GM12865 (cell line): Measurements from ENCODE around the gene HIPK4.

ENCODE experiments used
- DNase-seq: peaks from one replicate; pipeline ENCODE4 v3.0.0; 2010; ENCODE audit warnings: low read depth
- H3K4me3 ChIP-seq: 2 replicates; pipeline ENCODE4 v1.5.1; 2011; ENCODE audit warnings: mild to moderate bottlenecking, low read depth, low read length, control low read depth
- TF ChIP-seq, protein P1 (sequence below): IDR thresholded peaks from 2 replicates; pipeline ENCODE4 v1.5.1; 2011; ENCODE audit warnings: low read length, control low read depth, low read depth, inconsistent platforms; ENCODE audit not compliant: insufficient read depth; ENCODE audit errors: missing control alignments

Gene HIPK4

DNA sequence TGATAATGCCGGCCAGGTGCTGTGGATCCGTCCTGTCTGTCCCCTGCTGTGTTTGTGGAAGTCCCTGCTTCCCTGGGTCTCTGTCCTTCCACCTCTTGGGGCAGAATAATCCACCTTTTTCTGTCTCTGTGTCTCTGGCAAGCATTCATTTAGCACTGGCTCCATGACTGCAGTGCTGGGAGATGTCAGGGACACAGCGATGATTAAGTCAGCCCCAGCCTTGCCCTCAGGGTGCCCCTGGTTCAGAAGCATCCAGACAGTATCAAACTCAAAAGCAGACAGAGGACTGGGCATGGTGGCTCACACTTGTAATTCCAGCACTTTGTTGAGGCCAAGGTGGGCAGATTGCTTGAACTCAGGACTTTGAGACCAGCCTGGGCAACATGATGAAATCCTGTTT, 1.5 kb downstream of the HIPK4 start:
- no peak overlapping the region for H3K4me3 ChIP-seq
- no peak for DNase-seq
- TF ChIP-seq, protein P1, sequence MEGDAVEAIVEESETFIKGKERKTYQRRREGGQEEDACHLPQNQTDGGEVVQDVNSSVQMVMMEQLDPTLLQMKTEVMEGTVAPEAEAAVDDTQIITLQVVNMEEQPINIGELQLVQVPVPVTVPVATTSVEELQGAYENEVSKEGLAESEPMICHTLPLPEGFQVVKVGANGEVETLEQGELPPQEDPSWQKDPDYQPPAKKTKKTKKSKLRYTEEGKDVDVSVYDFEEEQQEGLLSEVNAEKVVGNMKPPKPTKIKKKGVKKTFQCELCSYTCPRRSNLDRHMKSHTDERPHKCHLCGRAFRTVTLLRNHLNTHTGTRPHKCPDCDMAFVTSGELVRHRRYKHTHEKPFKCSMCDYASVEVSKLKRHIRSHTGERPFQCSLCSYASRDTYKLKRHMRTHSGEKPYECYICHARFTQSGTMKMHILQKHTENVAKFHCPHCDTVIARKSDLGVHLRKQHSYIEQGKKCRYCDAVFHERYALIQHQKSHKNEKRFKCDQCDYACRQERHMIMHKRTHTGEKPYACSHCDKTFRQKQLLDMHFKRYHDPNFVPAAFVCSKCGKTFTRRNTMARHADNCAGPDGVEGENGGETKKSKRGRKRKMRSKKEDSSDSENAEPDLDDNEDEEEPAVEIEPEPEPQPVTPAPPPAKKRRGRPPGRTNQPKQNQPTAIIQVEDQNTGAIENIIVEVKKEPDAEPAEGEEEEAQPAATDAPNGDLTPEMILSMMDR, result no peak

DNA sequence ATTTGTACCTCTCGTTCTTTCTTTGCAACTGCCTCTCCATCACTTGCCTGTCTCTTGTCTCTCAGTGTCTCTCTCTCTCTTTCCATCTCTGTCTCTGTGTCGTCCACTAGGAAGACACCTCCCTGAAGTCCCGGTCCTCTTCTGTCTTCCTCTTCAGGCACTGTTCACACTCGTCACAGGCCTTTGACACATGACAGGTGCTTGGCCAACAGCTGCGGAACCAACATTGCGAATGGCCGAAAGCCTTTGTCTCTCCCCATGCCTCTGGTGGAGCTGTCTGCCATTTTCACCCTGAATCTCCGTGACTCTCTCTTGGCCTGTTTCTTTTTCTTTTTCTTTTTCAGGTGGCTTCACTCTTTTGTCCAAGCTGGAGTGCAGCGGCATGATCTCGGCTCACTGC, 2.8 kb downstream of the HIPK4 start:
- H3K4me3 ChIP-seq, result no peak overlapping the region
- TF ChIP-seq, protein P1, result no peak
- no peak for DNase-seq

DNA sequence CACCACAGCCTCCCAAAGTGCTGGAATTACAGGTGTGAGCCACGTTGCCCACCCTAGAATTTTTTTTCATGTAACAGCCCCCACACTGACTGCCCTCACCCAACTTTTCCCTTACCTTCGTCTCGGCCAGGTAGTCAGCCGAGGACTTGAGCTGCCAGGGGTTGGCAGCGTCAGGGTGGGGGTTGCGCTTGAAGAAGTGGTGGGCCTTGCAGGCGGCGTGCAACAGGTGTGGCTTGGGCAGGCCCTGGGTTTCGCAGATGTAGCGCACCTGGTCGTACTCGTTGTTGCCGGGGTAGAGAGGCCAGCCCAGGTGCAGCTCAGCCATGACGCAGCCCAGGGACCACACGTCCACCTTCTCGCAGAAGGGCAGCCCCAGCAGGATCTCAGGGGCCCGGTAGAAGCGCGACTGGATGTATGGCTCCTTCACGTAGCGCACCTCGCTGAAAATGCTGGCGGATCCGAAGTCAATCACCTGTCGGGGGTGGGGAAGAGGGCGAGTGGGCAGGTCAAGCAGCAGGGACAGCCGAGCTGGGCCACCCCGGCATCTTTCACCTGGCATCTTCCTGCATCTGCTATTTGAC, 6.2 kb downstream of the HIPK4 start:
- no peak for DNase-seq
- TF ChIP-seq, protein P1, result no peak
- no peak overlapping the region for H3K4me3 ChIP-seq

DNA sequence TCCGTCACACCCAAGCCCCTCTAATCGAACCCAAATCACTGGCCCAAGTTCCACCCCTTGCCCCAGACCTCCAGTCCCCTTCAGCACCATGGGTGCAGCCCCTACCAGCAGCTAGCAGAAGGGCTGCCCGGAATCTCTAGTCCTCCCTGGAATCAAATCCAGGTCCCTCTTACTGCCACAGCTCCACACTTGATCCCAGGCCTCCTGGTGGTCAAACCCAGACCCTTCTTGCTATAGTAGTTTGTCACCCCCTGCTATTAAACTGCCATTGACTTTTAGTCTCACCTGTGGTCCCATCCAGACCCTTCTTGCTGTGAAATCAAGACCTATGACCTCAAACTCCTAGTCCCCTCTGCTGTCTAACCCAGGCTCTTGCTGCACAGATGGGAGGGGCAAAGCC, 8.7 kb downstream of the HIPK4 start:
- H3K4me3 ChIP-seq, result no peak overlapping the region
- DNase-seq, result no peak
- TF ChIP-seq, protein P1, result no peak

DNA sequence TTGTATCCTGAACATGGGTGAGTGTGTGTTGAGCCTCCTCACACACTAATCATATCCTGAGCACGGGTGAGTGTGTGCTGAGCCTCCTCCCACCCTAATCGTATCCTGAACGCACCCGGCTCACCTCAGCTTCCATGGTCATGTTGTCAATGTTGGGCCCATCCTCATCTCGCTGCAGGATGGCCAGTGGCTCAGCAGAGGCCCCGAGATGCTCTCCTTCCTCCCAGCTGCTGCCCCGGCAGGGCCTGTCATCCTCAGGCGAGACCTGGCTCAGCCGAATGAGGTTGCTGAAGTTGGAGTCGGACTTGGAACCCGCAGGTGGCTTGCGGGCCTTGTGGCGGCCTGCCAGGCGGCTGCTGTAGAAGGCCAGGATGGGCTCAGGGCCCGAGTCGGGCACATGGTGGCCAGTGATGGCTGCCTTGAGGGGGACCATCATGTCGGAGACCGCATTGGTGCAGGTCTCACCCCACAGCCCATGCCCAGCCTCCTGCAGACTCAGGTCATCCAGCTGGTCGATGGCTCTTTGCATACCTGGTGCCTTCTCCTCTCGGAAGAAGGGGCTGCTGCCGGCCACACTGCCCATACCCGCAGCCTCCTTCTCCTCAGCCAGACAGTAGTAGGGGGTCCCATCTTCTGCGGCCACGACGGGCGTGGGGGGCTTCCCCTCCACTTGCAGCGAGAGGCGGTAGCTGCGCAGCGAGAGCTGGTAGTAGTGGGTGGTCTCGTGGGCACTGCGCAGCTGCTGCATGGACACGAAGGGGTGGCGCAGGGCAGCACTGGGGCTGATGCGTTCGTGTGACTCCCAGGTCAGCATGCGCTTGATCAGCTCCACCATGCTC, 9.6 kb downstream of the HIPK4 start:
- TF ChIP-seq, protein P1, result no peak
- DNase-seq, result no peak

DNA sequence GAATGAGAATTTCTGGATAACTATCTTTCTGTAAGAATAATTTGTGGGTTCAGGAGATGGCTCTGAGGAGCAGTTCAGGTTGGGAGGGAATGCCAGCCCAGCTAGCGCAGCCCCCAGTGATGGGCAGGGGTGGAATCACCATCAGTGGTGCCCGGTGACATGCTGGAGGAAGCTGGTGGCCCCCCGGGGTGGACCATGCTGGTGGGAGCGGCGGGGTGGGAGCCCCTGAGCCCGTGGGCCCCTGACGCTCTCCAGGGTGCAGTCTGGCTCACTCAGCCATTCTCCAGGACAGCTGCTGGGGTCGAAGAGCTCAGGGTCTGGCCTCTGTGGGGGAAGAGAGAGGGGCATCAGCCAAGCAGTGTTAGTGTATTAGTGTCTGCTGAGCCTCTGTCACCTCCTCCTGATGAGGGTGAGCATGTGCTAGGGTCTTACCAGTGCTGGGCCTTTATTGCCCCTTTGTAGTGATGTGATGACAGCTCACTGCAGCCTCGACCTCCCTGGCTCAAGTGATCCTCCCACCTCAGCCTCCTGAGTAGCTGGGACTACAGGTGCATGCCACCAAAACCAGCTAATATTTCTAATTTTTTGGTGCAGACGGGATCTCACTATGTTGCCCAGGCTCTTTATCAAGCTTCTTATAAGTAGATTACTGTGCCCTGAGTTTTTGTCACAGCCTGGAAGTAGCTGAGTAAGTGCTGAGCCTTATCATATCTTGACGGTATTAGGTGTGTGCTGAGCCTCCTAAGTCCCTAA, 10.4 kb downstream of the HIPK4 start:
- no peak overlapping the region for H3K4me3 ChIP-seq
- no peak for DNase-seq
- TF ChIP-seq, protein P1, result no peak

More for the DNA sequence above, 9.6 kb downstream of the HIPK4 start:
- no peak overlapping the region for H3K4me3 ChIP-seq
